Measurements from ENCODE around the gene FLVCR1. TPM values are rescaled to one million over a fixed set of nuclear protein-coding genes. Genes with fewer than 3 reads are reported as not detected.

Gene FLVCR1
- total and polyA plus RNA-seq, 9 of the 15 experiments (the other 6 are each of a cell fraction or from before 2014, with no cell fraction given) = 5.2 to 18.0 (median 12.5) TPM

- no peaks in the 10 kb centered on the region for H3K79me2 ChIP-seq (ENCODE audit: control insufficient read depth, insufficient read depth, low read length)
- in situ Hi-C loops (cut with MboI) = no loop called here
- no peak overlapping the region for H3K4me2 ChIP-seq (ENCODE audit: insufficient read depth, low read length)
- BruUV-seq (replicated peaks) = no TSS peak
- DNase-seq (ENCODE audit: extremely low read depth in 1 of 4, low spot score in 3 of 4) = peak in 1 of 4 experiments; percentile 29
- TF ChIP-seq CEBPG (CRISPR knock-in tag; IDR thresholded peaks at IDR 0.05) (no peak), CEBPG (tag; conservative IDR thresholded peaks at IDR 0.05 in 1 of 2, IDR thresholded peaks at IDR 0.05 in 1 of 2) (0 out of 4 replicates have a peak, but pooled peaks of 1 of the 2 experiments have one; percentile 21), KLF6 (CRISPR knock-in tag; IDR thresholded peaks at IDR 0.05; ENCODE audit: borderline replicate concordance) (no peak), CBFA2T3 (IDR thresholded peaks at IDR 0.05) (peak; percentile 20), BMI1 (IDR thresholded peaks at IDR 0.05; ENCODE audit: low read length) (no peak), NR1H2 (CRISPR knock-in tag; IDR thresholded peaks at IDR 0.05) (no peak), CEBPZ (IDR thresholded peaks at IDR 0.05; ENCODE audit: borderline replicate concordance, low read depth, low read length) (no peak)
- no peak overlapping the region for H3K9ac ChIP-seq (ENCODE audit: insufficient read depth in 1 of 2, low read depth in 2 of 2, low read length in 2 of 2)
- H3K9me3 ChIP-seq (replicated peaks; ENCODE audit: control insufficient read depth, insufficient read depth, low read depth, low read length) = no peaks in the 10 kb centered on the region
- H3K36me3 ChIP-seq (ENCODE audit: control insufficient read depth, insufficient read depth, low read length) = no peaks in the 10 kb centered on the region
- no peak for FAIRE-seq
- H3K4me1 ChIP-seq (replicated peaks in 1 of 2; ENCODE audit: control insufficient read depth in 2 of 2, insufficient read depth in 2 of 2, low read length in 2 of 2) = no peaks in the 10 kb centered on the region; a peak in 1 of 5 replicates
- WGBS (ENCODE audit: insufficient coverage, low coverage, missing lambda C conversion rate) = 15% methylated on average over 6 of the region's 6 CpGs
- 0 out of 2 replicates have a peak, but pooled peaks cover 6% of the 10 kb centered on the region for H4K20me1 ChIP-seq (replicated peaks; ENCODE audit: control insufficient read depth, insufficient read depth, low read length)
- peaks cover 11 to 26% of the 10 kb centered on the region in 2 experiments for H3K27me3 ChIP-seq (ENCODE audit: control insufficient read depth in 2 of 2, insufficient read depth in 2 of 2, low read length in 2 of 2)
- ChIA-PET POLR2A (interaction anchor here (0.6 to 1.2 kb wide), 2 partner anchors 11 to 17 kb away, joined by 3 to 5 read pairs; no protein-coding TSS in a partner anchor), CTCF (ENCODE audit: low intra/inter-chr PET ratio) (no interaction called here)
- ATAC-seq = peak; percentile 47
- no peak overlapping the region for H3K27ac ChIP-seq (ENCODE audit: extremely low read depth, low read depth, low read length)
- no peak overlapping the region for H3K4me3 ChIP-seq
- peak overlapping the region; percentile 25; the same call in 1 of the 2 replicates for H2AFZ ChIP-seq (ENCODE audit: low read depth, low read length)
- intact Hi-C loops (cut with micrococcal nuclease) = loop anchor here (2.0 kb wide), 1 partner anchor 144 kb away; no protein-coding TSS in a partner anchor
- no peaks in the 10 kb centered on the region for H3K9me1 ChIP-seq (ENCODE audit: control insufficient read depth, insufficient read depth, low read length)
Measured at GRCh38 chr1:212926372-212926771, 68.3 kb downstream of the FLVCR1 start.
